Uterus (tissue), 2 donors: ENCODE data around the gene ETF1.

Experiments used
- CTCF ChIP-seq, 4 experiments: fragments of 200-600 bp in 2 of 4; fragments of 450-650 bp in 2 of 4; sonication (generic) in 2 of 4; IDR thresholded peaks; one replicate each; pipeline ENCODE4 v1.5.1; 2016 to 2019; ENCODE audit warnings: antibody characterized with exemption in 4 of 4, mild to moderate bottlenecking in 2 of 4, moderate library complexity in 1 of 4
- POLR2A ChIP-seq, 2 donors: fragments of 450-650 bp; IDR thresholded peaks; one replicate each; pipeline ENCODE4 v1.6.1; 2016; ENCODE audit warnings: antibody characterized with exemption in 2 of 2, mild to moderate bottlenecking in 1 of 2, moderate library complexity in 1 of 2

- TF ChIP-seq CTCF (IDR thresholded peaks at IDR 0.05) (no peak), POLR2A (IDR thresholded peaks at IDR 0.05) (no peak)
Measured at GRCh38 chr5:138460032-138460693, 82.9 kb downstream of the ETF1 start.
